Trophoblast cell (in vitro differentiated cells and primary cell): ENCODE results near the gene NDC1.

ENCODE experiments used
- DNase-seq, 2 donors: peaks; one replicate each; pipeline ENCODE4 v3.0.0-alpha.2; 2016
- H2AFZ ChIP-seq: 2 replicates; pipeline ENCODE4 v1.6.1; 2013; ENCODE audit warnings: low read length, moderate library complexity, mild to moderate bottlenecking; ENCODE audit not compliant: insufficient read depth, poor library complexity
- H2AK5ac ChIP-seq: 2 replicates; pipeline ENCODE4 v1.6.1; 2013; ENCODE audit warnings: mild to moderate bottlenecking, low read length
- H2BK120ac ChIP-seq: 2 replicates; pipeline ENCODE4 v1.6.1; 2013; ENCODE audit warnings: low read length, mild to moderate bottlenecking, moderate library complexity; ENCODE audit not compliant: insufficient read depth, poor library complexity
- H2BK12ac ChIP-seq: 2 replicates; pipeline ENCODE4 v1.6.1; 2013; ENCODE audit warnings: mild to moderate bottlenecking, low read length, moderate library complexity
- H2BK5ac ChIP-seq: 2 replicates; pipeline ENCODE4 v1.6.1; 2013; ENCODE audit warnings: low read length, low read depth, moderate library complexity, mild to moderate bottlenecking; ENCODE audit not compliant: poor library complexity
- H3K14ac ChIP-seq: 2 replicates; pipeline ENCODE4 v1.6.1; 2013; ENCODE audit warnings: mild to moderate bottlenecking, low read length
- H3K18ac ChIP-seq: 2 replicates; pipeline ENCODE4 v1.6.1; 2013; ENCODE audit warnings: mild to moderate bottlenecking, low read length
- H3K23ac ChIP-seq: 2 replicates; pipeline ENCODE4 v1.6.1; 2013; ENCODE audit warnings: low read length
- H3K27ac ChIP-seq: 2 replicates; pipeline ENCODE4 v1.5.1; 2013; ENCODE audit warnings: low read depth, mild to moderate bottlenecking, inconsistent platforms, low read length, moderate library complexity
- H3K27me3 ChIP-seq: 2 replicates; pipeline ENCODE4 v1.6.1; 2013; ENCODE audit warnings: inconsistent platforms, mild to moderate bottlenecking, low read length, moderate library complexity; ENCODE audit not compliant: insufficient read depth
- H3K36me3 ChIP-seq, 2 experiments: 1 replicate in 1 of 2; 2 replicates in 1 of 2; pipeline ENCODE4 v1.6.1; 2013; ENCODE audit warnings: low read length in 2 of 2, mild to moderate bottlenecking in 2 of 2, moderate library complexity in 1 of 2; ENCODE audit not compliant: insufficient read depth in 2 of 2, control insufficient read depth in 1 of 2
- H3K4ac ChIP-seq: 2 replicates; pipeline ENCODE4 v1.6.1; 2013; ENCODE audit warnings: low read depth, mild to moderate bottlenecking, low read length, moderate library complexity
- H3K4me1 ChIP-seq, 2 experiments: 1 replicate in 1 of 2; 2 replicates in 1 of 2; pipeline ENCODE4 v1.6.1; 2013; ENCODE audit warnings: low read length in 2 of 2, mild to moderate bottlenecking in 2 of 2, moderate library complexity in 1 of 2; ENCODE audit not compliant: insufficient read depth in 2 of 2, control insufficient read depth in 1 of 2
- H3K4me2 ChIP-seq: 2 replicates; pipeline ENCODE4 v1.6.1; 2013; ENCODE audit warnings: inconsistent platforms, mild to moderate bottlenecking, low read length, moderate library complexity
- H3K4me3 ChIP-seq: 2 replicates; pipeline ENCODE4 v1.5.1; 2013; ENCODE audit warnings: mild to moderate bottlenecking, low read depth, low read length, inconsistent platforms
- H3K79me1 ChIP-seq: one replicate; pipeline ENCODE4 v1.6.1; 2013; ENCODE audit warnings: low read length
- H3K79me2 ChIP-seq: 2 replicates; pipeline ENCODE4 v1.6.1; 2013; ENCODE audit warnings: low read length, mild to moderate bottlenecking; ENCODE audit not compliant: control insufficient read depth, insufficient read depth, poor library complexity
- H3K9ac ChIP-seq: 2 replicates; pipeline ENCODE4 v1.6.1; 2013; ENCODE audit warnings: mild to moderate bottlenecking, low read length
- H3K9me3 ChIP-seq: 2 replicates; pipeline ENCODE4 v1.6.1; 2013; ENCODE audit warnings: low read depth, mild to moderate bottlenecking, control low read depth, inconsistent platforms, low read length; ENCODE audit not compliant: insufficient read depth
- H4K12ac ChIP-seq: 2 replicates; pipeline ENCODE4 v1.6.1; 2013; ENCODE audit warnings: low read depth, mild to moderate bottlenecking, low read length, moderate library complexity
- H4K8ac ChIP-seq: 2 replicates; pipeline ENCODE4 v1.6.1; 2013; ENCODE audit warnings: low read depth, mild to moderate bottlenecking, low read length, moderate library complexity
- H4K91ac ChIP-seq: one replicate; pipeline ENCODE4 v1.6.1; 2013; ENCODE audit warnings: low read depth, mild to moderate bottlenecking, low read length, moderate library complexity
- WGBS: extraction: QIAGEN DNeasy Blood & Tissue Kit; methylation state at CpG from one replicate; pipeline ENCODE4 v1.1.7; 2013; ENCODE audit warnings: missing lambda C conversion rate; ENCODE audit not compliant: insufficient read length, insufficient coverage; ENCODE audit errors: extremely low coverage; 5-methylcytosine and 5-hydroxymethylcytosine counted together

The NDC1 gene

GRCh38 chr1:53810497-53810896 lies 27.6 kb downstream of the NDC1 start:
- no peak overlapping the region for H3K23ac ChIP-seq
- no peak overlapping the region for H2BK12ac ChIP-seq
- H3K27me3 ChIP-seq = no peaks in the 10 kb centered on the region
- H2AFZ ChIP-seq = no peak overlapping the region
- peaks cover 3 to 6% of the 10 kb centered on the region in 2 experiments for H3K4me1 ChIP-seq
- no peak overlapping the region for H3K9ac ChIP-seq
- H3K27ac ChIP-seq = no peak overlapping the region
- H3K79me1 ChIP-seq = no peaks in the 10 kb centered on the region
- no peak overlapping the region for H2BK5ac ChIP-seq
- no peak overlapping the region for H2BK120ac ChIP-seq
- H3K36me3 ChIP-seq = peaks cover 0 to 9% of the 10 kb centered on the region in 2 experiments
- no peak overlapping the region for H4K91ac ChIP-seq
- H4K12ac ChIP-seq = no peak overlapping the region
- H3K79me2 ChIP-seq = no peaks in the 10 kb centered on the region
- no peaks in the 10 kb centered on the region for H3K9me3 ChIP-seq
- no peak overlapping the region for H3K14ac ChIP-seq
- no CpG with 5 or more reads among the region's 2 CpGs for WGBS
- H3K4ac ChIP-seq = no peak overlapping the region
- H4K8ac ChIP-seq = no peak overlapping the region
- DNase-seq = no peak
- no peak overlapping the region for H3K4me3 ChIP-seq
- no peak overlapping the region for H3K18ac ChIP-seq
- no peak overlapping the region for H3K4me2 ChIP-seq
- H2AK5ac ChIP-seq = no peak overlapping the region

GRCh38 chr1:53810007-53810406 lies 28.1 kb downstream of the NDC1 start:
- no peak overlapping the region for H4K12ac ChIP-seq
- no peak overlapping the region for H3K4me2 ChIP-seq
- H2BK12ac ChIP-seq = no peak overlapping the region
- no peak overlapping the region for H3K9ac ChIP-seq
- H2BK5ac ChIP-seq = no peak overlapping the region
- no peak overlapping the region for H3K18ac ChIP-seq
- H3K4me3 ChIP-seq = no peak overlapping the region
- H3K27ac ChIP-seq = no peak overlapping the region
- H3K36me3 ChIP-seq = peaks cover 3 to 12% of the 10 kb centered on the region in 2 experiments
- H3K79me2 ChIP-seq = no peaks in the 10 kb centered on the region
- no peaks in the 10 kb centered on the region for H3K79me1 ChIP-seq
- H4K8ac ChIP-seq = no peak overlapping the region
- H3K9me3 ChIP-seq = no peaks in the 10 kb centered on the region
- H3K4ac ChIP-seq = no peak overlapping the region
- H2AFZ ChIP-seq = no peak overlapping the region
- no peak overlapping the region for H4K91ac ChIP-seq
- DNase-seq = no peak
- H3K27me3 ChIP-seq = no peaks in the 10 kb centered on the region
- H2BK120ac ChIP-seq = no peak overlapping the region
- no peak overlapping the region for H3K23ac ChIP-seq
- no peak overlapping the region for H3K14ac ChIP-seq
- H2AK5ac ChIP-seq = no peak overlapping the region
- H3K4me1 ChIP-seq = peaks cover 3 to 6% of the 10 kb centered on the region in 2 experiments
- WGBS = no CpG with 5 or more reads among the region's 5 CpGs

GRCh38 chr1:53807916-53808315 lies 30.2 kb downstream of the NDC1 start:
- Histone ChIP-seq H2AFZ (no peak overlapping the region), H3K27ac (no peak overlapping the region), H3K4me3 (no peak overlapping the region), H3K23ac (no peak overlapping the region), H3K14ac (no peak overlapping the region), H2BK120ac (no peak overlapping the region), H3K4me2 (no peak overlapping the region), H3K9ac (no peak overlapping the region), H3K79me2 (no peaks in the 10 kb centered on the region), H3K9me3 (no peaks in the 10 kb centered on the region), H2BK5ac (no peak overlapping the region), H3K36me3 (peaks cover 7 to 12% of the 10 kb centered on the region in 2 experiments), H4K12ac (no peak overlapping the region), H2BK12ac (no peak overlapping the region), H4K91ac (no peak overlapping the region), H3K4me1 (peaks cover 3 to 6% of the 10 kb centered on the region in 2 experiments), H2AK5ac (no peak overlapping the region), H4K8ac (no peak overlapping the region), H3K18ac (no peak overlapping the region), H3K4ac (no peak overlapping the region), H3K79me1 (no peaks in the 10 kb centered on the region), H3K27me3 (no peaks in the 10 kb centered on the region)
- no peak for DNase-seq
- no CpG with 5 or more reads among the region's 5 CpGs for WGBS

- H3K4ac ChIP-seq = no peak overlapping the region
- H2AFZ ChIP-seq = no peak overlapping the region
- no peaks in the 10 kb centered on the region for H3K27me3 ChIP-seq
- no peaks in the 10 kb centered on the region for H3K79me2 ChIP-seq
- H3K79me1 ChIP-seq = no peaks in the 10 kb centered on the region
- H3K4me3 ChIP-seq = no peak overlapping the region
- H2BK120ac ChIP-seq = no peak overlapping the region
- H4K12ac ChIP-seq = no peak overlapping the region
- H3K9ac ChIP-seq = no peak overlapping the region
- no peak overlapping the region for H3K23ac ChIP-seq
- no peak overlapping the region for H4K8ac ChIP-seq
- no peak overlapping the region for H2BK12ac ChIP-seq
- DNase-seq = no peak
- H3K4me1 ChIP-seq = no peaks in the 10 kb centered on the region
- H3K9me3 ChIP-seq = no peaks in the 10 kb centered on the region
- no peak overlapping the region for H2AK5ac ChIP-seq
- no peak overlapping the region for H3K14ac ChIP-seq
- H4K91ac ChIP-seq = no peak overlapping the region
- H3K27ac ChIP-seq = no peak overlapping the region
- no peak overlapping the region for H2BK5ac ChIP-seq
- peaks cover 6 to 13% of the 10 kb centered on the region in 2 experiments for H3K36me3 ChIP-seq
- no CpG with 5 or more reads among the region's 3 CpGs for WGBS
- H3K4me2 ChIP-seq = no peak overlapping the region
- H3K18ac ChIP-seq = no peak overlapping the region
These were observed 33.1 kb downstream of the NDC1 start for GRCh38 chr1:53804791-53805505.
